ENCODE data around the gene CTRB2. TPM values are rescaled to one million over a fixed set of nuclear protein-coding genes. Genes with fewer than 3 reads are reported as not detected.
A peak's percentile ranks its signal among the peaks of the same experiment; 100 is the strongest.

The CTRB2 gene
- total and polyA plus RNA-seq, 3 donors from 2014 or later: 0.63 to 1.1 (median 0.69) TPM

DNA sequence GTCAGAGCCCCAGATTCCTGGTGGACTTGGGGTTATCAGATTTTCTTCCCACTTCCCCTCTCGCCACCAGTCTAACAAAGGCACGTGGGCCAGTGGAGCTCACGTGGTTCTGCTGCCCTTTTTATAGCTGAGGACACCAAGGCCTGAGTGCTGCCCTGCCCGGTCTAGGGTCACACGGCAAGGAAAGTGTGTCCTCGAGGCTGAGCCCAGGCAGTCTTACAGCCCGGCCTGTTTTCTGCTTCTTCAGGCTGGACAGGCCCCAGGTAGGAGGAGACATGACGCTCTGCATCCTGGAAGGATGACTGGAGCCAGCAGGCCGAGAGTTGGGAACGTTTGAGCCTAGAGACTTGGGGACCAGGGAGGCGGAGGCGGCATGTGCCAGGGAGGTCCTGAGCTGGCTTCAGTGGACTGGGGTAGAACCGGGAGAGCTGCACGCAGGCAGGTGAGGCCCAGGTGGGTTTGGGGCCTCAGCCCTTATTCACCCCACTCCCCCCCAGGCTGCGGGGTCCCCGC, 15.4 kb upstream of the CTRB2 start:
- TF ChIP-seq, protein P1, sequence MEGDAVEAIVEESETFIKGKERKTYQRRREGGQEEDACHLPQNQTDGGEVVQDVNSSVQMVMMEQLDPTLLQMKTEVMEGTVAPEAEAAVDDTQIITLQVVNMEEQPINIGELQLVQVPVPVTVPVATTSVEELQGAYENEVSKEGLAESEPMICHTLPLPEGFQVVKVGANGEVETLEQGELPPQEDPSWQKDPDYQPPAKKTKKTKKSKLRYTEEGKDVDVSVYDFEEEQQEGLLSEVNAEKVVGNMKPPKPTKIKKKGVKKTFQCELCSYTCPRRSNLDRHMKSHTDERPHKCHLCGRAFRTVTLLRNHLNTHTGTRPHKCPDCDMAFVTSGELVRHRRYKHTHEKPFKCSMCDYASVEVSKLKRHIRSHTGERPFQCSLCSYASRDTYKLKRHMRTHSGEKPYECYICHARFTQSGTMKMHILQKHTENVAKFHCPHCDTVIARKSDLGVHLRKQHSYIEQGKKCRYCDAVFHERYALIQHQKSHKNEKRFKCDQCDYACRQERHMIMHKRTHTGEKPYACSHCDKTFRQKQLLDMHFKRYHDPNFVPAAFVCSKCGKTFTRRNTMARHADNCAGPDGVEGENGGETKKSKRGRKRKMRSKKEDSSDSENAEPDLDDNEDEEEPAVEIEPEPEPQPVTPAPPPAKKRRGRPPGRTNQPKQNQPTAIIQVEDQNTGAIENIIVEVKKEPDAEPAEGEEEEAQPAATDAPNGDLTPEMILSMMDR (IDR thresholded peaks at IDR 0.05): no peak
- no peak for TF ChIP-seq POLR2A (IDR thresholded peaks at IDR 0.05)
- H3K4me1 ChIP-seq: peaks cover 3% of the 10 kb centered on the region
- DNase-seq: peak; percentile 50
- H3K27ac ChIP-seq: peak overlapping the region in 1 of 2 donors; percentile 41
- 50 to 66% methylated on average over 7 to 14 of the region's 16 CpGs for WGBS, 2 donors
- H3K4me3 ChIP-seq: no peak overlapping the region
- intact Hi-C loops (cut with DNase I; ENCODE audit: low total_unique reads): no loop called here
- no peaks in the 10 kb centered on the region for H3K36me3 ChIP-seq (ENCODE audit: low read depth, missing control alignments)
- H3K27me3 ChIP-seq: no peaks in the 10 kb centered on the region
- H3K9me3 ChIP-seq: no peaks in the 10 kb centered on the region

DNA sequence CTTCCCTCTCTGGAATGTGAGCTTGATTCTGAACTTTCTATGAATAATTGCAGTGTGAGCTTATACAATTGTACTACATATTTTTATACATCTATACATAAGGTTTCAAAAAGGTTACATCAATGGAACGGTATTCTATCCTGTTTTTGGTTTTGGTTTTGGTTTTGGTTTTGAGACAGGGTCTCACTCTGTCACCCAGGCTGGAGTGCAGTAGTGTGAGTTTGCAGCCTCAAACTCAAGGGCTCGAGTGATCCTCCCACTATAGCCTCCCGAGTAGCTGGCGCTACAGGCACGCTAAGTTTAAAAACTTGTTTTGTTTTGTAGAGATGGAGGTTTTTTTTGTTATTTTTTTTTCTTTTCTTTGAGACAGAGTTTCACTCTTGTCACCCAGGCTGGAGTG, 12.9 kb upstream of the CTRB2 start:
- Histone ChIP-seq H3K4me3 (no peak overlapping the region), H3K36me3 (ENCODE audit: low read depth, missing control alignments) (no peaks in the 10 kb centered on the region), H3K27ac (no peak overlapping the region), H3K27me3 (no peaks in the 10 kb centered on the region), H3K4me1 (peaks cover 3% of the 10 kb centered on the region), H3K9me3 (no peaks in the 10 kb centered on the region)
- WGBS, 2 donors: 42 to 52% methylated on average over 5 of the region's 5 CpGs
- intact Hi-C loops (cut with DNase I; ENCODE audit: low total_unique reads): no loop called here
- no peak for DNase-seq
- no peak for TF ChIP-seq POLR2A (IDR thresholded peaks at IDR 0.05)
- TF ChIP-seq, protein P1 (IDR thresholded peaks at IDR 0.05): no peak

DNA sequence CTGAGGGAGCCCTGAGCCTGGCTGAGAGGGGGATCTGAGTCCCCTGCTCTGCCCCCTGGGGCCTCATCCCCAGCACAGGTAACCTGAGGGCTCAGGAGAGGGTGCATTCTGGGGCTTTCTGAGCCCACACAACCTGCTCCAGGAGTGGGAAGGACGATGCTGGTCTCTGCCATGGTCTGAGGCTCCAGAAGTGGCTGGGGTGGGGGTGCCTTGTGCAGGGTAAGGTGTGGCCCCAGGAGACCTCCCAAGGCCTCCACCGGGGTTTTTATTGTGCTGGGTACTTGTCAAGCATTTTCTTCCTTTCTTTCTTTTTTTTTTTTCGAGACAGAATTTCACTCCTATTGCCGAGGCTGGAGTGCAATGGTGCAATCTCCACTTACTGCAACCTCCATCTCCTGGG, 12.1 kb upstream of the CTRB2 start:
- intact Hi-C loops (cut with DNase I; ENCODE audit: low total_unique reads): no loop called here

DNA sequence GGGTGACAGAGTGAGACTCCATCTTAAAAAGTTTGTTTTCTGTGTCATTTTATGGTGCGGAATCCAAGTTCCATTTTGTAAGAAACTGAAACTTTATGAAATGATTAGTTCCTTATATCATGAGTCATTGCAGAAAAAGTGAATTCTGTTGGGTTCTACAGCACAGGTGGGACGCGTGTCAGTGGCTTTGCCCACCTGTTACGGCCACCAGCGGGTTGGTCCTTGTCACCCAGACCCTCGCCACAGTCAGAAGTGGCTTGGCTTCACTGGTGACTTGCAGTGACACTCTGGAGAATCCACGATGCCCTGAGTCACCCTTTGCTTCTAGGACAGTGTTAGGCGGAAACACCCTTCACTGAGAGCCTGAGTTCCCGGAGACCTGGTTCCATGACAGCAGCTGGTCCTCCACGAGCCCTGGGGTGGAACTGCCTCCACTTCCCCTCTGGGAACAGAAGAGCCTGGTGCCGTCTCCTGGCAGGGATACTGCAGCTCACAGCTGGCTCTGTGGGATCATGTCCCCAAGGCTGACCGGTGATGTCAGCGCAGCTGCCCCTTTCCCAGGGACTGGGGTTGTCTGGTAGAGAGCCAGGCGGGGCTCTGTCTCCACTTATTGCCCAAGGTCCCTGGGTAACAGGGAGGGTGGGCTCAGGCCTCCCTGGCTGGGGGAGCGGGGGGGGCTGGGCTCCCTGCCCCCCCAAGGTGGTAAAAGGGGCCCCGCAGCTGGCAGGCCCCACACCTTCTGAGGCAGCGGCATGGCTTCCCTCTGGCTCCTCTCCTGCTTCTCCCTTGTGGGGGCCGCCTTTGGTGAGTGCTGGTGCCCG, 11.5 kb upstream of the CTRB2 start, which contains the start of gene CTRB1:
Gene CTRB1, plus strand, starts transcription at position 733 of the 821 bp plus-strand sequence. Its CDS starts 20 bp downstream, at position 753.
- H3K9me3 ChIP-seq: no peaks in the 10 kb centered on the region
- no peak for DNase-seq
- H3K36me3 ChIP-seq (ENCODE audit: low read depth, missing control alignments): no peaks in the 10 kb centered on the region
- H3K27ac ChIP-seq: no peak within 1 kb of the TSS
- H3K27me3 ChIP-seq: no peaks in the 10 kb centered on the region
- TF ChIP-seq POLR2A (IDR thresholded peaks at IDR 0.05): no peak
- TF ChIP-seq, protein P1 (IDR thresholded peaks at IDR 0.05): no peak
- 85 to 95% methylated on average over 8 to 19 of the region's 19 CpGs for WGBS, 2 donors
- intact Hi-C loops (cut with DNase I; ENCODE audit: low total_unique reads): no loop called here
- peaks cover 3% of the 10 kb centered on the region for H3K4me1 ChIP-seq
- H3K4me3 ChIP-seq: no peak within 1 kb of the TSS

More for the DNA sequence above, 12.1 kb upstream of the CTRB2 start:
- DNase-seq: no peak
- TF ChIP-seq, protein P1 (IDR thresholded peaks at IDR 0.05): no peak
- TF ChIP-seq POLR2A (IDR thresholded peaks at IDR 0.05): no peak
- Histone ChIP-seq H3K9me3 (no peaks in the 10 kb centered on the region), H3K36me3 (ENCODE audit: low read depth, missing control alignments) (no peaks in the 10 kb centered on the region), H3K27me3 (no peaks in the 10 kb centered on the region), H3K27ac (no peak overlapping the region), H3K4me3 (no peak overlapping the region), H3K4me1 (peaks cover 3% of the 10 kb centered on the region)
- WGBS, 2 donors: 58 to 83% methylated on average over 3 to 4 of the region's 4 CpGs
